Measurements from ENCODE around the gene FNBP1. TPM values are rescaled to one million over a fixed set of nuclear protein-coding genes. Genes with fewer than 3 reads are reported as not detected.

Gene FNBP1
- total and polyA plus RNA-seq, 2 donors (not counting 1 experiment from before 2014, with no cell fraction given), result 42.9 to 318 TPM

- Histone ChIP-seq H3K4me3 (ENCODE audit: control extremely low read depth in 1 of 5, extremely low read depth in 1 of 5, insufficient read depth in 1 of 5, low read depth in 2 of 5, low read length in 4 of 5) (peak overlapping the region; percentile 39 to 81 (median 65)), H3K36me3 (replicated peaks in 1 of 2; ENCODE audit: control extremely low read depth in 1 of 2, control insufficient read depth in 1 of 2, extremely low read depth in 1 of 2, insufficient read depth in 2 of 2, low read length in 1 of 2) (peaks cover 0 to 27% of the 10 kb centered on the region in 2 experiments), H4K20me1 (ENCODE audit: control insufficient read depth, insufficient read depth, low read length, poor library complexity, severe bottlenecking) (no peaks in the 10 kb centered on the region), H3K4me2 (replicated peaks; ENCODE audit: low read depth, low read length, poor library complexity, severe bottlenecking) (peak overlapping the region; percentile 99), H3K79me2 (ENCODE audit: control insufficient read depth, insufficient read depth, low read length) (peaks cover 18% of the 10 kb centered on the region), H3K9ac (ENCODE audit: low read length) (peak overlapping the region; percentile 85), H3K27me3 (replicated peaks in 1 of 4; ENCODE audit: control extremely low read depth in 1 of 4, control insufficient read depth in 3 of 4, insufficient read depth in 4 of 4, low read length in 3 of 4) (no peaks in the 10 kb centered on the region), H3K27ac (ENCODE audit: low read length in 2 of 2) (peak overlapping the region; percentile 75 to 90), H3K4me1 (ENCODE audit: control insufficient read depth in 2 of 2, insufficient read depth in 2 of 2, low read length in 2 of 2) (peaks cover 55 to 65% of the 10 kb centered on the region in 2 donors), H3K9me3 (ENCODE audit: control extremely low read depth in 1 of 3, control insufficient read depth in 2 of 3, insufficient read depth in 1 of 3, low read length in 2 of 3) (peaks cover 0 to 8% (median 0%) of the 10 kb centered on the region in 3 donors), H2AFZ (ENCODE audit: insufficient read depth, low read depth, low read length, poor library complexity, severe bottlenecking) (peak overlapping the region; percentile 68)
- peak overlapping the region; percentile 97 for H3K27ac Mint-ChIP-seq
- 4% methylated on average over 27 of the region's 27 CpGs for WGBS (ENCODE audit: insufficient coverage)
- no peaks in the 10 kb centered on the region for H3K27me3 Mint-ChIP-seq
- TF ChIP-seq EZH2 (IDR thresholded peaks at IDR 0.05; ENCODE audit: borderline replicate concordance, insufficient read depth, low read depth, low read length, poor library complexity, severe bottlenecking) (no peak), CTCF (IDR thresholded peaks at IDR 0.05) (no peak)
- H3K4me1 Mint-ChIP-seq, result peaks cover 65% of the 10 kb centered on the region
- ATAC-seq (ENCODE audit: low read depth) (no peak), DNase-seq (peak; percentile 71)
- ChIA-PET CTCF (interaction anchor here (0.7 to 5.3 kb wide), 29 partner anchors 12 to 355 kb away, joined by 3 to 28 read pairs (median 3); partner anchors contain the start of genes C9orf78 and USP20), POLR2A (interaction anchor here (0.5 to 1.8 kb wide), 2 partner anchors 50 to 161 kb away, joined by 5 to 9 read pairs; partner anchors contain the start of genes C9orf78 and USP20)
- H3K4me3 Mint-ChIP-seq, result peak overlapping the region; percentile 95
- intact Hi-C loops (cut with micrococcal nuclease), result loop anchor here (2.0 to 5.0 kb wide), 4 partner anchors 47 to 357 kb away; no protein-coding TSS in a partner anchor
- no peaks in the 10 kb centered on the region for H3K9me3 Mint-ChIP-seq (ENCODE audit: insufficient read depth)
Measured at GRCh38 chr9:129885018-129885669, 157.8 kb downstream of the FNBP1 start.

Measured in B cell (primary cell).